GM19035 (cell line): ENCODE measurements around the gene PLXNA4.

Experiments used
- ATAC-seq: cut with Tn5 transposase; IDR thresholded peaks from one replicate; pipeline ENCODE4 v1.9.1; 2021; ENCODE audit not compliant: unreplicated experiment

PLXNA4 gene

DNA sequence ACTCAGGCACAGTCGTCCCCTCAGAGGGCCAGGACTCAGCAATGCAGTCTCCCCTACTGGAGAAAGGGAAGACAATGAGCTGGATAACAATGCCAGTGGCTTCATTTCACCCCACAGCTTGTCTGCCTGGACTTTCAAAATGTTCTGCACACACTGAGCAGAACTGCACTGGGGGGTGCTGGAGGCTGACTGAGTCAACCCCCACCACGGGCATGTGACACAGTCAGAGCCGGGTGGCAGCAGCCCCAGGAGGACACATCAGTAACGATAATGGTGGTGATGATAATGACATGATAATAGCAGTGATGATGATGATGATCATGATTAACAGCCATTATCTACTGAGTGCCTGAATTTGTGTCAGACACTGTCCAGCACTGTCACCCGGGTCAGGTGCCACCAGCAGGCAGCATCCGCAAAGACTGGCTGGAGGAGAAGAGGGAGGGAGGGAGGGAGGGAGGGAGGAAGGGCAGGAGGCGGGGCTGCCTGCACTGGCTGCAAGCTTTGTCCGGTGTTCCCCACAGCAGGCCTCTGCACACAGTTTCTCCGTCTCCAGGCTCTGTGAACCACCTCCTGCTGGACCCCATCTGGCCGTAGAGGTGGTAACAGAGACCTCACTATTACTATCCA lies 67.4 kb downstream of the PLXNA4 start:
- no peak for ATAC-seq

DNA sequence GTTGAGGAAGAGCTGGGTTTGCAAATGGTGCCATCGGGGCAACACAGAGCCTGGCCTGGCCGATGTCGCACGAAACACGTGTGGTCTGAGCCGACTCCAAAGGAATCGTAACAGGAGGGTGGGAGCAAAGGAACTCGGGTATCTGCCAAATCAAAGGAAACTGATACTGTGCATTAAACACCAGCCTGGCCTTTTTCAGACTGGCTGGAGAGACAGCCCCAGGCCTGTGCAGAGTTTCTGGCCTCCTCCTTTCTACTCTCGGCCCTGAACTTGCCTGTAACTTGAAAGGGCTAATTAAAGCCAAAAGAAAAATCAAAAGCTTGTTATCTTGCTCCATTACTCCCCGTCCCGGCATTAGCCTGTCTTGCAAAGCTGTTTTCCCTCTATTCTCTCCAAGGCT lies 71.4 kb downstream of the PLXNA4 start:
- no peak for ATAC-seq

DNA sequence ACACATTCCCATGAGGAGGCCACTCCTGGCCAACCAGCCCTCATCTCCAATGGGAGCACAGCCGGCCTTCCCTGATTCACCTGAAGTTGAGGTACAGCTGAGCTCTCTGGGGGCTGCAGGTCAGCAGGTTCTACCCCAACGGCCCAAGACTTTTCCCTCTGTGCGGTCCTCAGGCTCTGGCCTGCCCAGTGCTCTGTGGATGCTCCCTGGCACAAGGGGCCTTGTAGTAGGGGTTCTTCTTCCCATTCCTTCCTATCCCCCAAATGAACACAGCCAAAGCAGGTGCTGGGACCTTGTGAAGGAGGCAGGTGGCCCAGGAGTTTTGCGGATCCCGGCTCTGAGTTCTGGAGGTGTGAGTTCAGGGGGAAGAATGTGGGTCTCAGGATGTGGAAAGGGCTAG lies 72.2 kb downstream of the PLXNA4 start:
- ATAC-seq: no peak

DNA sequence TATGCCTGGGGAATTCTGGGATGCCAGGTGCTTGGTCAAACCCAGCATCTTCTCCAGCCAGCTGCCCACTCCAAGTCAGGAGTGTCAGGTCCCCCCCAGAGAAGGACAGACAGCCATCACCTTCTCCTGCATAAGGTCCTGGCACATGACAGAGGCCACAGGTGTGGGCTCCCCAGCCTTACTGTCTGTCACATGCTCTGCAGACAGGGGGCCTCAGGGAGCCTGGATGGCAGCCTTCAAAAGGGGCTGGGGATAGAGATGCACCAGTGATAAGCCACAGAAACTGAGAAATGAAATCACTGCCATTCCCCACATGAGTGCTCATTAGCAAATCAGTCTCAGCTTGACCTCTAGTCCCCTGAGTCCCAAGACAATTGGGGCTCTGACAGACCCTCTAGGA lies 72.9 kb downstream of the PLXNA4 start:
- no peak for ATAC-seq

DNA sequence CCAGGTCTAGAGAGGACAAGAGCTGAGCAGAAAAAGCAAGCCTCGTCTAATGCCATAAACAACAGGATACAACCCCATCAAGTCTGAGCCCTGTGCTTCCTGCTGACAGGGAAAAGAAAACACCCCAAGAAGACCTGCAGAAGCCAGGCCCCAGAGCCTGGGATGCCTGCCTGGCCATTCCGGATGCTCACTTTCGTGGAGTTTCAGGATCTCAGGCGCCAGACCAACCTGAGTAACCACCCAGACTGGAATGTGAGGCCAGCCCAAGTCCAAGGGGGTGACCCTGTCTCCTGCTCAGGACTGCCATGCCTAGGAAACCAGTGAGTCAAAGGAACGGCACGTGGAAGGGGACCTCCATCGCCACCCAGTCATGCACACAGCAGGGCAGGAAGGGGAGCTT lies 74.3 kb downstream of the PLXNA4 start:
- no peak for ATAC-seq

DNA sequence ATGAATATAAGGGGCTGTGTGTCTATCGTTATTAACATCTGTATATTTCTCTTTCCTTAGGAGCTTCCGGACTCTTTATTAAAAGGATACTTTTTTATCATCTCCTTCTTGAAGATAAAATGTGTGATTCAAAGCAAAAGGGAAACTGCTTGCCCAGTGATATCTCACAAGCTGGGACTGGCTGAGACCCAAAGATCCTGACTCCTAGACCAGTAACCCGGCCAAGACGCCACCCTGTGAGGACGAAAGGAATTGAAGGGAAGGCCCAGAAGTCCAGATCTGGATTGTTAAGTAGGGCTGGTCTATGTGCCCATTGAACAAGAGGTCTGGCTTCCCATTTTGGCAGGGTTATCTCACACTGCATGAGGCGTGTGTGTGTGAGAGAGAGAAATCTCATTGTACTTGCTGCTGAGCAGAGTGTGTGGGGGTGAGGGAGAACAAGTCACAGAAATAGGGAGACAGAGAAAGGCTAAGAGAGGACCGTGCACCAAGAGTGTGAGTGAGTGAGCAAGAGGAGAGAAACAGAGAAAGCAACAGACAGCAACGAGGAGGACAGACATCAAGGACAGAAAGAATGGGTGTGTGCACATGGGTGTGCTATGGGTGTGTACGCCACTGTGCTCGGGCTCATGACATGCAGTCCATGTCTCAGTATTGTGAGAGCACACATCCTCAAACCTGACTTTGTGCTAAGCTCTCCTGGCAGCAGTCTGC lies 75.4 kb downstream of the PLXNA4 start:
- ATAC-seq: no peak

DNA sequence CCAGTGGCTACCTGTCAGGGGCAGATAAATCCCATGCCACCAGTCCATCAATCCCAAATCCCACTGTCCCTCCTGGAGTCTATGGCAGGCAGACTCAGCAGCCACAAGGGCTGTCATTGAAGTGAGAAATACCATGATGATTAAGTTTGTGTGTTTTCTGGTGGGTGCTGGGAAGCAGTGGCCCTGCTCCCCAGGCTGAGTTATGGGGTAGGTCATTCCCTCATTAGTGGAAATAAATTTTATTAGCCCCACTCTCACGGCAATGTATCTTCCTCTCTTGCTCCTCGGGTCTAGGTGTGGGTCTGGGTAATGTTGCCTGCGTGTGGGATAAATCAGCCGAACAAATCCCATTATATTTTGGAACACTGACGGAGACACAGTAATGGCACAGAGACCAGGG lies 76.8 kb downstream of the PLXNA4 start:
- no peak for ATAC-seq

DNA sequence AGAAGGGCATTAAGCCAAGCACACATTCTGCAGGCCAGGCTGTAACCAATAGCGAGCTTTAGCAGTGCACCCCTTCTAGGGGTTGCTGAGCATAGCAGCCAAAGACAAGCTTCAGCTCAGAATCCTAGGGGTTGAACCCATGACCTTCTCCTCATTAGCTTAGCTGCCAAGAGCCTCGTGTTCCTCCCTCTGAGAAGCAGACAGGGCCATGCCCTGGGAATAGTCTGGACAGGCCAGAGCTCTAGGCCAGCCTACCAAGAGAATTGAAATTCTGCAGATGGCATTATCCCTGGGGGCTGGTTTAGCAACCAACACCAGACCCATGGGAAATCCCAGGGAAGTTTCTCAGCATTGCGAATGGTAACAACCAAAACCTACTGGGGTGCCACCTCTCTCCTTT lies 77.2 kb downstream of the PLXNA4 start:
- ATAC-seq: no peak

DNA sequence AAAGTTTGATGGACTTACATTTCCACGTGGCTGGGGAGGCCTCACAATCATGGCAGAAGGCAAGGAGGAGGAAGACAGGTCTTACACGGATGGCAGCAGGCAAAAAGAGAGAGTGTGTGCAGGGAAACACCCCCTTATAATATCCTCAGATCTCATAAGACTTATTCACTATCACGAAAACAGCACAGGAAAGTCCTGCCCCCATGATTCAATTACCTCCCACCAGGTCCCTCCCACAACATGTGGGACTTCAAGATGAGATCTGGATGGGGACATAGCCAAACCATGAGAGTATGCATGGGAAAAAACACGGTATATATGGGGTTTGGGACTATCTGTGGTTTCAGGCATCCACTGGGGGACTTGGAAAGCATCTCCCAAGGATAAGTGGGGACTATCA lies 78.0 kb downstream of the PLXNA4 start:
- ATAC-seq: no peak

DNA sequence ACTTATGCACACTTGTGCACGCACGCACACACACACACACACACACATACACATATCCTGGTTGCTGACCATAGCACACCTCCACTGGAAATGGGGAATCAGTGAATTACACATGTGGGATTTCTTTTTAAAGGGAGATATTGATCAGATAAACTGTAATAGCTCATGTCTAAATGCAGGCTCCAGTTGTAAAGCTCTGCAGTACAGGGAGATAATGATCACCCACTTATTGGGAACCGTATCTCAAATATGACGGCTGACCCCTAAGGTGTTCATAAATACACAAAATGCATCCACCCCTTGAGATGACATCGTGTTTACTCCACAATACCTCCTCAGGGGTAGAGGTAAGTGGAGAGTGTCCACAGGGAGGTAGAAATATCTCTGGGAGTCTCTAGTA lies 79.2 kb downstream of the PLXNA4 start:
- ATAC-seq: no peak

DNA sequence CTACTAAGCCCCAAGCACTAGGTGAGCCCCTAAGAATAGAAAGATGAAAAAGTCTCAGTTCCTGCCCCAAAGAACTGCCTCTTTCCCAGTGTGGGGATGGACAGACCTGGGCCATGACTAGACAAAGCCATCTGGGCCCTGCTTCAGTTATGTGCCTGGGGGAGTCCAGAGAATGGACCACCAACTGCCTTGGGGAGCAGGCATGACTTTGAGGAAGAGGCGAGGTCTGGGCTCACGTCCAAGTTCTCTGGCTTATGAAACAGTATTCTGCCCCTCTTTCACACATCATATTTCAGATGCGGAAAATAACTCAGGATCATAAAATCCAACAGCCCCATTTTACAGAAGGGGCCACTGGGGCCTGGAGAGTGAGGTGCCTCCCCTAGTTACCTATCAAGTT lies 80.3 kb downstream of the PLXNA4 start:
- ATAC-seq: no peak

DNA sequence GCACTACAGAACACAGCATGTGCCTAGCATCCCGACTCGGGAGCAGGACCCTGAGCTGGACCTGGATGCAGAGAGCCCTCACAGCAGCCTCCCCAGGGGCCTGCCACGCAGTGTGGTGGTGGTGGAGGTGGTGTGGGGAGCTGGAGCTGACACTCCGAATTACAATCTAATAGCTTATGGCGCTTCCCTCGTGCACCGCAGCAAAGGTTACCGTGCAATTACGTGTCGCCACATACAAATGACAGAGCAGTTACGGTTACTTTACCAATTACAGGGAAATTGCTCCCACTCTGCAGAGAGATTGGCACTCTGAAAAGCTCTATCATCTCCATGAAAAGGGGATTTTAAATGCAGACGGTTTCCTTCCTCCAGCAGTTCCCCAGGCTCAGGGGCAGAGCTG lies 81.8 kb downstream of the PLXNA4 start:
- ATAC-seq: no peak

DNA sequence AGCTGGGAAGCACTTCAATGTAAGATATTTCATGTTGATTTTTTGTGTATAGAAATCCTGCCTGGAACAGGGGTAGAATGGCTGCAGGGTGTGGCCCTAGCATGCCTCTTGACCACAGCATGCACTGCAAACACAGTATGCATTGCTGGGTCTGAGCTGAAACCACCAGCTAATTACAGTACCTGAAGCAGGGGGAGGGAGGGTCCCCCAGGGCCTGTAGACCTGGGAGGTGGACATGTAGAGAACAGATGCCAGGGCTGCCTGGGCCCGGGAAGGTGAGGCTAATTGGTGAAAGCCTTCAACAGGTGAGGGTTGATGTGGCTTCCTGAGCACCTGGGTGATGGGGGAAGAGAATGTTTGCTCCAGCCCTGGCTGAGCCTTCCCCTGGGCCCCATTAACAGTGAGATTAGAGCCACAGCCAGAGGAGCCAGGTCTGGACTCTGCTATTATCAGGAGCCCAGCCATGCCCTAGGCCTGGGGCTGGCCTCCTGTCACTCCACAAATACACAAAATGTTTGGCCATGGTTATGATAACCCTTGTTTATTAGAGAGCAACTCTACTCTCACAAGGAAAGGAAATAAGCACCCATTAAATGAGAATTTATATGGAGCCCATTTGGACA lies 83.3 kb downstream of the PLXNA4 start:
- ATAC-seq: no peak

DNA sequence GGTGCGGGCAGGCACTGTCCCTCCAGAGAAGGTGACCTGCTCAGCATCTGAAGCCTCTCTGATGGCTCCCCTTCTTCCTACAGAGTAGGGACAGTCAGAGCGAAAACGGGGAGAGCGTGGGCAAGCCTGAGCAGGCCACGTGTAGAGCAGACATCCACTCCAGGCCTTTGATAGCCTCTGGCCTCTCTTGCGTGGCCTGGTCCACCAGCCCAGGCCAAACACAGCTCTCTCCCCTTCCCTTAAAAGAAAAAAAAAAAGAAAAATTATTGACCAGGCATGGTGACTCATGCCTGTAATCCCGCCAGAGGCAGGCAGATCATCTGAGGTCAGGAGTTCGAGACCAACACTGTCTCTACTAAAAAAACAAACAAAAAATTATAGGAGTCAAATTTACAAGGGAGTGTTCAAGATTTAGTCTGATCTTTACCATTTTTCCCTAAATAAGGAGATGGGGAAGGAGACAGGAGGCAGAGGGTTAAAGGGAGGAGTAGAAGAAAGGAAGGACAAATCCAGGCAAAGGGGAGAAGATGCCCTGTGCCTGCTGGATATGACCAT lies 84.8 kb downstream of the PLXNA4 start:
- no peak for ATAC-seq

DNA sequence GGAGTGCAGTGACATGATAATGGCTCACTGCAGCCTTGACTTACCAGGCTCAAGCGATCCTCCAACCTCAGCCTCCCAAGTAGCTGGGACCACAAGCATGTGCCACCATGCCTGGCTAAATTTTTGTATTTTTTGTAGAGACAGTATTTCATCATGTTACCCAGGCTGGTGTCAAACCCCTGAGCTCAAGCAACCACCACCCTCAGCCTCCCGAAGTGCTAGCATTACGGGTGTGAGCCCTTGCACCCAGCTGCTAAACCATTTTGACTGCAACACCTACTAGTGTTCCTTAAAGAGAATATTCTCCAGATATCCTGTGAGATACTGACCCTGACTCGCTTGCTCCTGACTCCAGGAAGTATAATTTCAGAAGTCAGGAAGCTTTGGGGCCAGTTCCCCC lies 85.8 kb downstream of the PLXNA4 start:
- ATAC-seq: no peak

DNA sequence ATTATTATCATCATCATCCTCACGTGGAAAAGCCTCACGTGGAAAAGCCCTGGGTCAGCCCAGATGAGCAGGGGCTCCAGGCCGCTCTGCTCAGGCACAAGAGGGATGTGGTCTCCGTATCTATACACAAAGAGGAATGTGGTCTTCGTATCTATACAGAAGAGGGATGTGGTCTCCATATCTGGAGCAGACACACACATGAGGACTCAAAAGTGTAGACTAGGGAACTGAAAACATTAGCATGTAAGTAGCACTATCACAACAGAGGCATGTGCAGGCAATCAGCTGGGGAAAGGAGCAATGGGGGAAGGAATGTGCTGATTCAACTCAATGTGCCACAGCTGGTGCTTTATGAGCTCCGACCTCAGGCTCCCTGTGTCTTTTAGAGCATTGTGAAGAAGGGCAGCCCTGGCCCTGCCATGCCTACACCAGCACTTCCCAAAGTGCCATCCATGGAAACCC lies 86.5 kb downstream of the PLXNA4 start:
- no peak for ATAC-seq

DNA sequence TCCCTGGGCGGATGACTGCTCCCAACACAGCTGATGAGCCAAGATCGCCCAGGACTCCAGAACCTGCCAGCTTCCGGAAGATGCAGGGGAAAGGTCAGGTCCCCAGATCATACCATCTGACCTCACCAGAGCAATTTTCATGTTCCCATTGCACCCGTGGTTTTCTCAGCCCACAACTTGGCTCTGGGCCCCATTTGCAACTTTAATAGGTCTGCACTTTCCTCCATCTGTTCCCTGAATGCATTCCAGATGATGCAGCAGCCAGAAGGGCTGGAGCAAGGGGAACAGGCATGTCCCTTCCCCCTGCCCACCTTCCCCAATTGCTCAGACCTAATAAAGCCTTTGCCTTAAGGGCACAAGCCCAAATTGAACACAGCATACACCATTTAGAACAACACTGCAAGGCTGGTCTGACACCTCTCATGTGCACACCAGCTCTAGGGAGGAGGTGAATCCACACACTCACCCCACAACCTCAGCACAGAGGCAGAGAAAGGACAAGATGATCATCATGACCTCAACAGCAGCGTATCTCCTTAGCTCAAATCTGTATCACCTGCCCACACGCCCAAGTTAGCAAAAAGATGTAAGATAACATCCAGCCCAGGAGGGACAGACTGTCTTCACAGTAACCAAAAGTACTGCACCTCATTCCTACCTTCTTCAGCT lies 87.5 kb downstream of the PLXNA4 start:
- ATAC-seq: no peak

DNA sequence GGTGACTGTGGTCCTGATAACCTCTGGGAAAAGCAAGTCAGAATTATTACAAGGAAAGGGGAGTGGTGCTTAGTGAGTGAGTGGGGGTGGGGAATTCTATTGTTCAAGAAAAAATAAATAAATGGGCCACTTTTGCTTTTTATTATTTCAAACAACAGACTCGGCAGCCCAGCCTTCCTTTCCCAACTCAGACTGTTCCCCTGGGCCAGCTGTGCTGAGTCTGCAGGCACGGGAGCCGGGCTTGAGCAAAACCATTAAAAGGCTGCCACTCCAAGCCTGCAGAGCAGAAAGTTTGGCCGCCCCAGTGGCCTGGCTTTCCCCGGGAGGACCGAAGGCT lies 90.0 kb downstream of the PLXNA4 start:
- no peak for ATAC-seq

DNA sequence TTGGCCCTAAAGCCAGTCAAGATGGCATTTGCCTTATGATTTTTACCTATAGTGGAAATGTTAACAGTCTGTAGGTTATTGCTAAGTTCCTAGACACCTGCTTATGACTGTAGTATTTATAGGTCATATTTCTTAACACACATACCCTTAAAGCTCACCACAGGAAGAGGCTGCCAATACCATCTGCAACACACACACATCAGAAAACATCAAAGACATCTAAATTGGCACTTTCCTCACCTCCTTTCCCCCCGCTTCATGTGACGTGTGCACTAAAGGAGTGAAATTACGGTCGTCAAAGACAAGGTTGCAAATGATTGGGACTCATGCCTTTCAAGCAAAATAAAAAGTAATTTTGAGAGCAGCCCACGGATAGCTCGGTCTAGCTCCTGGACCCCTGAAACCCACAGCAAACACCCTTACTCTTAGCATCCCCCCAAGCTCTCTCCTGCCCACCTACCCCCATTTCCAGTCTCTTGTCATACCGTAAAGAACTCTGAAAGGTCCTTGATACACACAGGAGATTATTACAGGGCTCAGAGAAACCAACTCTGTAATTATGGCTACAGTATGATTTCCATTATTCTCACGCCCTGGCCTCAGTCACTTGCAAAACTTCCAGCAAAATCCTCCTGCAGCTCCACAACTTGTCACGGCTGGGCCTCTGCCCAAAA lies 90.5 kb downstream of the PLXNA4 start:
- ATAC-seq: no peak

DNA sequence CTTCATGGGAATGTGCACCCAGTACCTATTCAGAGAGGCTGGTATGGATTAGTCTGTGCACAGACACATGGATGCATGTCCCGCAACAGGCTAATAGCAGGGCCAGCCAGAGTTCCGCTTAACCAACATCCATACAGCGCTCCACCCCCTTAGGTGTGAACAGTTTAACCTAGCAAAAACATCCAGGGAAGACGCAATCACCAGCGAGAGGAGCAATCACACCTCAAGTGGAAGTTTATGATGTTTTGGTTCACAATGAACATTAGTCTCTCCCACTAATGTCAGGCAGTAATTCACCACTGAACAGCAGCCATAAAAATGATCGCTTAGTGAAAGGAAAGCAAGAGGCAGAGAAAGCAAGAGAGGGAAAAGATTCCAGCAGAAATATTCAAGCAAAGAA lies 91.1 kb downstream of the PLXNA4 start:
- ATAC-seq: no peak

DNA sequence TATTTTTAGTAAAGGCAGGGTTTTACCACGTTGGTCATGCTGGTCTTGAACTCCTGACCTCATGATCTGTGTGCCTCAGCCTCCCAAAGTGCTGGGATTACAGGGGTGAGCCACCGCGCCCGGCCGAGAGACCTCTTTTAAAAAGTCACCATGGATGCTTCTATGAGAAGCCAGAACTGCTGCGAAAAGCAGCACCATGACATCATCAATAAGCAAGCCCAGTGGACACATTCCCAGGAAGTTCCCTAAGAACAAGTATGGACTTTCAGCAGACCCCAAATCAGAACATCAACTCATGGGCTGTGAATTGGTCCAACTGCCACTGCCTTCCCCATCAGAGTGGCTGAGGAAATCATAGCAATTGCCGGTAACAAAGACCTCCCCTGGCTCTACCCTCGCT lies 93.4 kb downstream of the PLXNA4 start:
- ATAC-seq: no peak
